LNCAP (cell line): ENCODE results near the gene RHOF.

Experiments
- TF ChIP-seq, protein P1 (sequence below): fragments of 450-650 bp; IDR thresholded peaks from 2 replicates; pipeline ENCODE4 v1.5.1; 2017; ENCODE audit warnings: mild to moderate bottlenecking

The RHOF gene

DNA sequence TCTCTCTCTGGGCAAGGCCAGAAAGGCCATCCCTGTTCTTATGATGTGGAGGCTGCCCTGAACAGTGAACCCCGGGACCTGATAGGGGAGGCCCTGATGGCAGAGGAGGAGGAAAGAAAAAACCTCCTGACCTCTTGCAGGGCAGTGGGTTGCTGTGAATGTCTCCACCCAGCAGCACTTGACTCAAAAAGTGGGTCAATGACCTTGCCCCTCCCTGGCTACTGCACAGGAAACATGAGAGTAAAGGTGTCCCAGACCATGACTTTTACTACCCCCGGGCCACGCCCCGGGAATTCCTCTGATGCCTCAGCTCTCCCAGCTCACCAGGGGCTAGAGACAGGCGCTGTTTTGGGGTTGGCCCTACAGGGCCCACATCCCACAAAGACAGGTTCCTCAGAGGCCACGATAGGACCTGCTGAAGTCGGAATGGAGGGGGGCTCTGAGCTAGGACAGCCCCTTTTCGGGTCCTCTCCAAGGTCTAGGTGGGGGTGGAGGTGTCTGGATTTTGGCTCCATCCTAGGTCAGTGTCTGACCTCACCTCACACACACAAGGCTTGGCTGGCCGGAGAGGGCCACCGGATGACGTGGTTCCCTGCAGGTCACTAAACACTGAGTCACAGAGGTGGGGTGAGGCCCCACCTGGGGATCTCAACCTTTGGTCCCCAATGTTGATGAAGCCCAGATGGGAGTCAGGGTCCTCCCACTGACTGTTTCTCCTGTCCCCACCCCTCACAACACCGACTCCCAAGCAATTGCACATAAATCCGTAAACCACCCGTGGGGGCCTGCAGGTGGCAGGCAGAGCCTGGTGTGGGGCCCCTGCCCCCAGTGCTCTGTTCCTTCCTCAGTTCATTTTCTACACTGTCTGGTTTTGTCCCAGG is 1.6 kb downstream of the RHOF start:
- TF ChIP-seq, protein P1, sequence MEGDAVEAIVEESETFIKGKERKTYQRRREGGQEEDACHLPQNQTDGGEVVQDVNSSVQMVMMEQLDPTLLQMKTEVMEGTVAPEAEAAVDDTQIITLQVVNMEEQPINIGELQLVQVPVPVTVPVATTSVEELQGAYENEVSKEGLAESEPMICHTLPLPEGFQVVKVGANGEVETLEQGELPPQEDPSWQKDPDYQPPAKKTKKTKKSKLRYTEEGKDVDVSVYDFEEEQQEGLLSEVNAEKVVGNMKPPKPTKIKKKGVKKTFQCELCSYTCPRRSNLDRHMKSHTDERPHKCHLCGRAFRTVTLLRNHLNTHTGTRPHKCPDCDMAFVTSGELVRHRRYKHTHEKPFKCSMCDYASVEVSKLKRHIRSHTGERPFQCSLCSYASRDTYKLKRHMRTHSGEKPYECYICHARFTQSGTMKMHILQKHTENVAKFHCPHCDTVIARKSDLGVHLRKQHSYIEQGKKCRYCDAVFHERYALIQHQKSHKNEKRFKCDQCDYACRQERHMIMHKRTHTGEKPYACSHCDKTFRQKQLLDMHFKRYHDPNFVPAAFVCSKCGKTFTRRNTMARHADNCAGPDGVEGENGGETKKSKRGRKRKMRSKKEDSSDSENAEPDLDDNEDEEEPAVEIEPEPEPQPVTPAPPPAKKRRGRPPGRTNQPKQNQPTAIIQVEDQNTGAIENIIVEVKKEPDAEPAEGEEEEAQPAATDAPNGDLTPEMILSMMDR, result no peak

DNA sequence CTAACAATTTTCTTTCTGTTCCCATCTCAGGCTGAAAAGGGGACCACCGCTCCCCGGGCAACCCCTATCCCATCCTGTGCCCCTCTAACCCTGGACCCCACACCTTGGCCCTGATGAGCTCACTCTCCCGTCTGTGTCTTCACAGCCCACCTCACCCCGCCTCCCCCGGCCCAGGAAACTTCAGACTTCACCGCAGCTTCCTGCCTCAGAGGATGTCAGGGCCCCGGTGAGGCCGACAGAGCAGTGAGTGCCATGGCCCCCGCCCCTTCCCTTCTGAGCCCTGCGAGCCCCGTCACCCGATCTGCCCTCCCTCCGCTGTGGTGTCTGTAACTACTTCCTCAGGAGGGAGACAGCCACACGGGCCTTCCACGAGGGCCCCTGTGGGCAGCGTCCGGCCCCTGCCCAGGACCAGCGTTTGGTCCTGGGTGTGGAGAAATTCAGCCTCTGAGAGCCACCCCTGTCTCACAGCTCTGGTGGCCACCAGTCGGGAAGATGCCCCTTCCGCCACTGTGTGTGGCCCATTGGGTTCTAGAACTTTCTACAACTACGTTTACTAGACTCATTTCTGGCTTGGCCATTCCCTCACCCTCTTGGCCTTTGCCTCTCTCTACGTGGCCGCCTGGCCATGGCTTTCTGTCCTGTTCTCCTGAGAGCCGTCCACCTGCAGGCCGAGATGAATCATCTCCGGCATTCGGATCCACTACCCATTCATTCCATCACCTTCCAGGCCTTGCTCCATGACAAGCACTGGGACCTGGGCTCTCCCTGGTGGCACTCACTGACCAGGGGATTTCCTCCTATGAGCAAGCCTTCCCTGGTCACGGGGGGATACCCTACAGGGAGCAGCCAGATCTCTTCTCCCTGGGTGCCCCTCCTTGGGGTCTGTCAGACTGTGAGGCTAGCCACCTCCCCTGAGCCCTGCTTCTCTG is 3.4 kb downstream of the RHOF start:
- TF ChIP-seq, protein P1, result no peak

DNA sequence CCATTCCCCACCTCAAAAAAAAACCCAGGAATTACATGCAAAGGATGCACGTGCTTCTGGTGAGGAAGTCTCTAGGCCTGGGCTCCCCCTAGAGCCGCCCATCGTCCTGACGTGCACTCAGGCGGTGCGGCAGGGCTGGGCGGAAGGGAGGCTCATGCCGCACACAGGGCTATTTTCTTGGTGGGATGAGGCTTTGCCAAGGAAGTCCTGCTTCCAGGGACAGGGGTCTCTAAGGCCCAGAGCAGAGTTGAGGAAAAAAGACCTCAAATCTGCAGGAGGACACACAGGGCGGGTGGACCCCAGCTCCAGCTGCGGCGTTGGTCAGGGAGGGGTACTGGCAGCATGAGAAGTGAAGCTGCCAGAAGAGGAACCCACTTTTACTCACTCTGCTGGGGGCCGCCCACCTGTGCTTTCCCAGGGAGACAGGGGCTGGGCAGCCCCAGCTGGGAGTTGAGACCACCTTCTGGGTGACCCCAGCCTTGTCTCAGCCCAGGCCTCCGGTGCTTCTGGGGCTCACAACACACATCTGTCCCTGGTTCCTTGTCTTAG is 4.2 kb downstream of the RHOF start:
- TF ChIP-seq, protein P1, result no peak

DNA sequence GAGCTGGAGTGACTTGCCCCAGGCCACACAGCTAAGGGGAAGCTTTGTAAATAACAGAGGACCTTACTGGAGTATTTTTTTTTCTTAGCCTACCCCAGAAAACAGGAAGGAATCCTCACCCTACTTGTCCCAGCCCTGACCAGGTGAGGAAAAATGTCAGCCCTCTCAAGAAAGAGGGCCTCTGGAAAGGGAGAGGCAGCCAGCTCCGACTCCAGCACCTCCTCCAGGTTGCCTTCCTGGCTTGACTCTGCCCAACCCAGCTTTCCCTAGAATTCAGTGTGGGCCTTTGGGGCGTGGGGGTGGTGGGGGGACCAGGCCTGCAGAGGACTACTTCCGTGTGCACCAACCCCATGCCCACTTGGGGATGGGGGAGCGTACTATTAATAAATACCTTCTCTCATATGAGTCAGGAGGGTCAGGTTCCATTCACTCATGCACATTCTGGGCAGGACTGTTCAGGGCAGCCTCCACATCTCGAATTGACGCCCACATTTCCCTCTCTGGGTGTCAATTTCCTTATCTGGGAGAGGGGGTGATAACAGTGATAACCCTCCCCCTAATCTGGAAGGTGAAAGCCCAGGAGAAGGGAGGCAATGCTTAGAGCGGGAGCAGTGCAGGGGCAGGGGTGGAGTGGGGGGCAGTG is 5.2 kb downstream of the RHOF start:
- TF ChIP-seq, protein P1, result no peak

DNA sequence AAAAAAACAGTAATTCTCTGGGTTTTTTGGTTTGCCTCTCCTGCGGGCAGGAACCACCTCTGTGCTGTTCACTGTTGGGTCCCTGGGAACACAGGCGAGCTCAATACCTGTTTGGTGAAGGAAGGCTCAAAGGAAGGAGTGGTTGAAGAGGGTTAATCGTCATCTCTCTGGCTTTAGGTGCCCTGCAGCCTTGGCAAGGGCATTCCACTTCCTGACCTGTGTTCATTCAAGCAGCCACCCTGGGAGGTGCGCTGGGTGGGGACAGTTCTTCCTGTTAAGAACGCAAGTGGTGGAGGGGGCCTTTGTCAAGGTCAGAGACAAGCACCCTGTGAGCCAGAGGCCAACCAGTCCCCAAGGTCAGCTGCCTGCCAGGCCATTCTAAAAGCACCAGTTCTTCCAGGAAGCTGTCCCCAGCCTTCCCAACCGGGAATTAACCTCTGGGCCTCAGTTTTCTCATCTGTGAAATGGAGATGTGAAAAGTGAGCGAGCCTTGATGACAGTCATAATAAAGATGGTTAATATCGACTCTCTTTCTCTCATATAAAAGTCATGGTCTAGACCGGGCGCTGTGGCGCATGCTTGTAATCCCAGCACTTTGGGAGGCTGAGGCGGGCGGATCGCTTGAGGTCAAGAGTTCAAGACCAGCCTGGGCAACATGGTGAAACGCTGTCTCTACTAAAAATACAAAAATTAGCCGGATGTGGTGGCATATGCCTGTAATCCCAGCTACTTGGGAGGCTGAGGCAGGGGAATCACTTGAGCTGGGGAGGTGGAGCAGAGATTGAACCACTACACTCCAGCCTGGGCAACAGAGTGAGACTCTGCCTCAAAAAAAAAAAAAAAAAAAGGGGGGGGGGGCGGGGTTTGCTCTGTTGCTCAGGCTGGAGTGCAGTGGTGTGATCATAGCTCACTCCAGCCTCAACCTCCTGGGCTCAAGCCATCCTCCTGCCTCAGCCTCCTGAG is 6.1 kb downstream of the RHOF start:
- TF ChIP-seq, protein P1, result no peak

DNA sequence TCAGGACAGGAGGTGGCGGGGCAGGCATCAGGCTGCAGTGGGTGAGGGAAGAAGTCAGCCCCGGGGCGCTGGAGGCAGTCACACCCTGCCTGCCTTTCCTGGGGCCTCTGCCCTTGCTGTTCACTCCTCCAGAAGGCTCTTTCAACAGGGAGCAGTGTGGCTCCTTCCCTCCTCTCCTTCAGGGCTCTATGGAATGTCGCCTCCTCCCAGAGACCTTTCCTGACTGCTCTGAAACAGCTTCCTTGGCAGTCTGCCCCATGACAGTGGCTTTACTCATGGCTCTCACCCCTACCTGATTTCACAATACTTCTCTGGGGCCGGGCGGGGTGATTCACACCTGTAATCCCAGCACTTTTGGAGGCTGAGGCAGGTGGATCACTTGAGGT is 7.1 kb downstream of the RHOF start:
- TF ChIP-seq, protein P1, result no peak
